K562 (cell line): ENCODE data around the gene ZNRD2. TPM values are rescaled to one million over a fixed set of nuclear protein-coding genes. Genes with fewer than 3 reads are reported as not detected.

Source experiments
- CBX3 ChIP-seq, 2 experiments: IDR thresholded peaks; 1 replicate in 1 of 2; 2 replicates in 1 of 2; pipeline ENCODE4 v1.6.1; 2012; ENCODE audit warnings: inconsistent platforms in 2 of 2, low read length in 2 of 2, borderline replicate concordance in 1 of 2, control low read depth in 1 of 2
- CBX5 ChIP-seq: IDR thresholded peaks from 2 replicates; pipeline ENCODE4 v1.6.1; 2014; ENCODE audit warnings: low read depth, borderline replicate concordance
- CCNT2 ChIP-seq: IDR thresholded peaks from 2 replicates; pipeline ENCODE4 v1.6.1; 2011; ENCODE audit warnings: borderline replicate concordance, low read depth, mild to moderate bottlenecking, moderate library complexity, mixed read lengths, low read length; ENCODE audit not compliant: insufficient read length; ENCODE audit errors: extremely low read depth
- HDAC2 ChIP-seq: fragments of 450-650 bp; IDR thresholded peaks from 2 replicates; pipeline ENCODE4 v1.6.1; 2016; ENCODE audit warnings: mild to moderate bottlenecking
- MAZ ChIP-seq, 2 experiments: fragments of 450-650 bp in 1 of 2; sonication (generic) in 1 of 2; formaldehyde crosslinking; IDR thresholded peaks in 1 of 2; conservative IDR thresholded peaks in 1 of 2; 2 replicates each; pipeline versions ENCODE4 v1.4.0 to v1.5.0; 2020; ENCODE audit warnings: mild to moderate bottlenecking in 1 of 2, missing genetic modification reagents in 1 of 2
- MBD2 ChIP-seq: sonication (generic); IDR thresholded peaks from 2 replicates; pipeline ENCODE4 v1.6.1; 2016; ENCODE audit warnings: low read depth, borderline replicate concordance
- MTA3 ChIP-seq: fragments of 450-650 bp; formaldehyde crosslinking; IDR thresholded peaks from 2 replicates; pipeline ENCODE4 v1.6.1; 2017; ENCODE audit warnings: mild to moderate bottlenecking, borderline replicate concordance
- PKNOX1 ChIP-seq: fragments of 450-650 bp; IDR thresholded peaks from 2 replicates; pipeline ENCODE4 v1.6.1; 2016
- PURB ChIP-seq: sonication (generic); formaldehyde crosslinking; IDR thresholded peaks from 2 replicates; pipeline ENCODE4 v1.9.0; 2021; ENCODE audit warnings: low read depth, mild to moderate bottlenecking, missing genetic modification reagents
- ZNF41 ChIP-seq: fragments of 250-450 bp; sonication (Bioruptor Pico); conservative IDR thresholded peaks from 2 replicates; pipeline ENCODE4 v1.4.0; 2020; ENCODE audit warnings: mild to moderate bottlenecking
- ZNF551 ChIP-seq: fragments of 250-450 bp; sonication (Bioruptor Pico); IDR thresholded peaks from 2 replicates; pipeline ENCODE4 v1.5.0; 2021; ENCODE audit warnings: mild to moderate bottlenecking, moderate library complexity
- polyA plus RNA-seq, 8 experiments: library from polyadenylated mRNA; depleted of rRNA in 4 of 8; stranded (reverse) in 5 of 8; unstranded in 3 of 8; fragments of >200 nt; fragmentation: Nextera tagmentation in 2 of 8; fragmentation: Illumina TruSeq in 1 of 8; extraction: Ambion mirVana in 2 of 8; extraction: Trizol in 1 of 8; gene quantifications; 2 replicates each; pipeline versions ENCODE4 v1.2.1 to v1.2.3, GENCODE V29; 2011 to 2014; ENCODE audit warnings: inconsistent platforms in 1 of 8, missing spikeins in 1 of 8
- total RNA-seq, 7 experiments: library from RNA; depleted of rRNA in 6 of 7; stranded (reverse); fragments of >200 nt in 6 of 7; fragmentation: Illumina TruSeq in 2 of 7; extraction: Trizol in 2 of 7; gene quantifications; 2 replicates each; pipeline versions ENCODE4 v1.2.1 to v1.2.3, GENCODE V29; 2011 to 2021; ENCODE audit warnings: low replicate concordance in 1 of 7
- TF ChIP-seq, protein P1 (sequence below): fragments of 250-450 bp; sonication (Bioruptor Pico); IDR thresholded peaks from 2 replicates; pipeline ENCODE4 v1.4.0; 2020; ENCODE audit warnings: mild to moderate bottlenecking
- TF ChIP-seq, protein P2 (sequence below), 2 experiments: fragments of 450-650 bp in 1 of 2; sonication (generic) in 1 of 2; formaldehyde crosslinking in 1 of 2; IDR thresholded peaks in 1 of 2; conservative IDR thresholded peaks in 1 of 2; 2 replicates each; pipeline versions ENCODE4 v1.6.1 to v1.8.1; 2016 to 2023; ENCODE audit warnings: mild to moderate bottlenecking in 2 of 2, moderate library complexity in 2 of 2, inconsistent platforms in 1 of 2, missing genetic modification reagents in 1 of 2
- TF ChIP-seq, protein P3 (sequence below), 2 experiments: fragments of 450-650 bp; formaldehyde crosslinking in 1 of 2; IDR thresholded peaks; 2 replicates each; pipeline versions ENCODE4 v1.4.0 to v1.6.1; 2014 to 2020; ENCODE audit warnings: mild to moderate bottlenecking in 2 of 2, borderline replicate concordance in 1 of 2, low read depth in 1 of 2

The ZNRD2 gene
- total and polyA plus RNA-seq, 9 of the 15 experiments (the other 6 are each of a cell fraction or from before 2014, with no cell fraction given) = 13.4 to 129 (median 60.4) TPM

- TF ChIP-seq PURB (CRISPR knock-in tag) = no peak
- TF ChIP-seq CBX5 = no peak
- no peak for TF ChIP-seq HDAC2
- TF ChIP-seq, protein P1, sequence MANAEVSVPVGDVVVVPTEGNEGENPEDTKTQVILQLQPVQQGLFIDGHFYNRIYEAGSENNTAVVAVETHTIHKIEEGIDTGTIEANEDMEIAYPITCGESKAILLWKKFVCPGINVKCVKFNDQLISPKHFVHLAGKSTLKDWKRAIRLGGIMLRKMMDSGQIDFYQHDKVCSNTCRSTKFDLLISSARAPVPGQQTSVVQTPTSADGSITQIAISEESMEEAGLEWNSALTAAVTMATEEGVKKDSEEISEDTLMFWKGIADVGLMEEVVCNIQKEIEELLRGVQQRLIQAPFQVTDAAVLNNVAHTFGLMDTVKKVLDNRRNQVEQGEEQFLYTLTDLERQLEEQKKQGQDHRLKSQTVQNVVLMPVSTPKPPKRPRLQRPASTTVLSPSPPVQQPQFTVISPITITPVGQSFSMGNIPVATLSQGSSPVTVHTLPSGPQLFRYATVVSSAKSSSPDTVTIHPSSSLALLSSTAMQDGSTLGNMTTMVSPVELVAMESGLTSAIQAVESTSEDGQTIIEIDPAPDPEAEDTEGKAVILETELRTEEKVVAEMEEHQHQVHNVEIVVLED (CRISPR knock-in tag) = no peak
- TF ChIP-seq PKNOX1 = no peak
- TF ChIP-seq MBD2 = no peak
- no peak for TF ChIP-seq MAZ (CRISPR knock-in tag; conservative IDR thresholded peaks at IDR 0.05 in 1 of 2, IDR thresholded peaks at IDR 0.05 in 1 of 2)
- no peak for TF ChIP-seq ZNF551 (CRISPR knock-in tag)
- TF ChIP-seq CCNT2 = no peak
- TF ChIP-seq, protein P2, sequence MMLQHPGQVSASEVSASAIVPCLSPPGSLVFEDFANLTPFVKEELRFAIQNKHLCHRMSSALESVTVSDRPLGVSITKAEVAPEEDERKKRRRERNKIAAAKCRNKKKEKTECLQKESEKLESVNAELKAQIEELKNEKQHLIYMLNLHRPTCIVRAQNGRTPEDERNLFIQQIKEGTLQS (IDR thresholded peaks at IDR 0.05) = no peak
- TF ChIP-seq, protein P2 (CRISPR knock-in tag; conservative IDR thresholded peaks at IDR 0.05) = no peak
- no peak for TF ChIP-seq MTA3
- peak in 1 of 2 experiments; percentile 12; a peak in 1 of 3 replicates for TF ChIP-seq CBX3 (IDR thresholded peaks at IDR 0.05; ENCODE audit: borderline replicate concordance in 1 of 2, low read length in 2 of 2)
- TF ChIP-seq, protein P3, sequence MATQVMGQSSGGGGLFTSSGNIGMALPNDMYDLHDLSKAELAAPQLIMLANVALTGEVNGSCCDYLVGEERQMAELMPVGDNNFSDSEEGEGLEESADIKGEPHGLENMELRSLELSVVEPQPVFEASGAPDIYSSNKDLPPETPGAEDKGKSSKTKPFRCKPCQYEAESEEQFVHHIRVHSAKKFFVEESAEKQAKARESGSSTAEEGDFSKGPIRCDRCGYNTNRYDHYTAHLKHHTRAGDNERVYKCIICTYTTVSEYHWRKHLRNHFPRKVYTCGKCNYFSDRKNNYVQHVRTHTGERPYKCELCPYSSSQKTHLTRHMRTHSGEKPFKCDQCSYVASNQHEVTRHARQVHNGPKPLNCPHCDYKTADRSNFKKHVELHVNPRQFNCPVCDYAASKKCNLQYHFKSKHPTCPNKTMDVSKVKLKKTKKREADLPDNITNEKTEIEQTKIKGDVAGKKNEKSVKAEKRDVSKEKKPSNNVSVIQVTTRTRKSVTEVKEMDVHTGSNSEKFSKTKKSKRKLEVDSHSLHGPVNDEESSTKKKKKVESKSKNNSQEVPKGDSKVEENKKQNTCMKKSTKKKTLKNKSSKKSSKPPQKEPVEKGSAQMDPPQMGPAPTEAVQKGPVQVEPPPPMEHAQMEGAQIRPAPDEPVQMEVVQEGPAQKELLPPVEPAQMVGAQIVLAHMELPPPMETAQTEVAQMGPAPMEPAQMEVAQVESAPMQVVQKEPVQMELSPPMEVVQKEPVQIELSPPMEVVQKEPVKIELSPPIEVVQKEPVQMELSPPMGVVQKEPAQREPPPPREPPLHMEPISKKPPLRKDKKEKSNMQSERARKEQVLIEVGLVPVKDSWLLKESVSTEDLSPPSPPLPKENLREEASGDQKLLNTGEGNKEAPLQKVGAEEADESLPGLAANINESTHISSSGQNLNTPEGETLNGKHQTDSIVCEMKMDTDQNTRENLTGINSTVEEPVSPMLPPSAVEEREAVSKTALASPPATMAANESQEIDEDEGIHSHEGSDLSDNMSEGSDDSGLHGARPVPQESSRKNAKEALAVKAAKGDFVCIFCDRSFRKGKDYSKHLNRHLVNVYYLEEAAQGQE (IDR thresholded peaks at IDR 0.05; ENCODE audit: borderline replicate concordance) = no peak
- TF ChIP-seq, protein P3 (CRISPR knock-in tag; IDR thresholded peaks at IDR 0.05; ENCODE audit: low read depth) = no peak
- TF ChIP-seq ZNF41 = no peak
Measured at GRCh38 chr11:65569164-65569972, 909 bp upstream of the ZNRD2 start (continued).
